Smooth muscle cell of the pulmonary artery (primary cell): Measurements from ENCODE around the gene AHDC1. TPM values are rescaled to one million over a fixed set of nuclear protein-coding genes. Genes with fewer than 3 reads are reported as not detected.

Source experiments
- total RNA-seq: library from RNA; depleted of rRNA; stranded (reverse); fragments of >200 nt; gene quantifications from 2 replicates; pipeline ENCODE4 v1.2.3, GENCODE V29; 2014

The AHDC1 gene, protein sequence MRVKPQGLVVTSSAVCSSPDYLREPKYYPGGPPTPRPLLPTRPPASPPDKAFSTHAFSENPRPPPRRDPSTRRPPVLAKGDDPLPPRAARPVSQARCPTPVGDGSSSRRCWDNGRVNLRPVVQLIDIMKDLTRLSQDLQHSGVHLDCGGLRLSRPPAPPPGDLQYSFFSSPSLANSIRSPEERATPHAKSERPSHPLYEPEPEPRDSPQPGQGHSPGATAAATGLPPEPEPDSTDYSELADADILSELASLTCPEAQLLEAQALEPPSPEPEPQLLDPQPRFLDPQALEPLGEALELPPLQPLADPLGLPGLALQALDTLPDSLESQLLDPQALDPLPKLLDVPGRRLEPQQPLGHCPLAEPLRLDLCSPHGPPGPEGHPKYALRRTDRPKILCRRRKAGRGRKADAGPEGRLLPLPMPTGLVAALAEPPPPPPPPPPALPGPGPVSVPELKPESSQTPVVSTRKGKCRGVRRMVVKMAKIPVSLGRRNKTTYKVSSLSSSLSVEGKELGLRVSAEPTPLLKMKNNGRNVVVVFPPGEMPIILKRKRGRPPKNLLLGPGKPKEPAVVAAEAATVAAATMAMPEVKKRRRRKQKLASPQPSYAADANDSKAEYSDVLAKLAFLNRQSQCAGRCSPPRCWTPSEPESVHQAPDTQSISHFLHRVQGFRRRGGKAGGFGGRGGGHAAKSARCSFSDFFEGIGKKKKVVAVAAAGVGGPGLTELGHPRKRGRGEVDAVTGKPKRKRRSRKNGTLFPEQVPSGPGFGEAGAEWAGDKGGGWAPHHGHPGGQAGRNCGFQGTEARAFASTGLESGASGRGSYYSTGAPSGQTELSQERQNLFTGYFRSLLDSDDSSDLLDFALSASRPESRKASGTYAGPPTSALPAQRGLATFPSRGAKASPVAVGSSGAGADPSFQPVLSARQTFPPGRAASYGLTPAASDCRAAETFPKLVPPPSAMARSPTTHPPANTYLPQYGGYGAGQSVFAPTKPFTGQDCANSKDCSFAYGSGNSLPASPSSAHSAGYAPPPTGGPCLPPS (N-terminal part only)
- 20.2 and 21.6 TPM in 2 replicates for total RNA-seq

DNA sequence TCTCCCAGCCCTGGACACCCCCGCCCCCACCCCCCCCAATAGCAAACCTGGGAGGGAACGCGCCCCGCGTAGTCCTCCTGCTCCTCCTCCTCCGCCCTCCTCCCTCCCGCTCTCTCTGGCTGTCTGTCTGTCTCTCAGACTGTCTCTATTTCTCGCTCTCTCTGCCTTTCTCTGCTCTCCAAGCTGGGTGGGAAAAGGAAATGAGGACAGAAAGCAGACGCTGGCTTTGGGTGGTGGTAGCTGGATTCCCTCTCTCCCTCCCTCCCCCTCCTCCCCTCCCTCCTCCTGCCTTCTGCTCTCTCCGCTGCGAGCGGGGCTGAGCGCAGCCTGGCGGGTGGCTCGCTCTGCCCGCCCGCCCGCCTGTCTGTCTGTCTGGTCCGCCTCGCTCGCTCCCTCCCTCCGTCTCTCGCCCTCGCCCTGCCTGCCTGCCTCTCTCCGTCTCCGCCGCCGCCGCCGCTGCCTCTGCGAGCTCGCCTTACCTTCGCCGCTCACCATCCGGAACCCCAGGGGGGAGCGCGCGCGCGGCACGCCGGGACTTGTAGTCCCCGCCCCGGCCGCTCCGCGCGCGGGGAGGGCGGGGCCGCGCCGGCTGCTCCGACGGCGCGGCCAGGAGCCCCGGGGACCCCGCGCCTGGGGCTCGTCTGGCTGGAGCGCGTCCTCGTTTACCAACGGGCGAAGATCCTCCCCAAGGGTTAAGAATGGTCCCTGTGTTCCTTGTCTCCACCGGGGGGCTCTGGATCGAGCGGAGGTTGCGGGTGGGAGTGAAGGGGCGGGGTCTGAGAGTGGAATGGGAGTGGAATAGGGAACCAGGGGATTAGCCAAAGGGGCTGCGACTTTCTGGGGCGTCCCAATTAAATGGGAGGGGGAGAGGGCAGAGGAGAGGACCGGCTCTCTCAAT, at the start of gene AHDC1:
Gene AHDC1, minus strand, starts transcription at position 464 of the 898 bp plus-strand sequence. CDS start 52,029 bp downstream, outside the sequence.

DNA sequence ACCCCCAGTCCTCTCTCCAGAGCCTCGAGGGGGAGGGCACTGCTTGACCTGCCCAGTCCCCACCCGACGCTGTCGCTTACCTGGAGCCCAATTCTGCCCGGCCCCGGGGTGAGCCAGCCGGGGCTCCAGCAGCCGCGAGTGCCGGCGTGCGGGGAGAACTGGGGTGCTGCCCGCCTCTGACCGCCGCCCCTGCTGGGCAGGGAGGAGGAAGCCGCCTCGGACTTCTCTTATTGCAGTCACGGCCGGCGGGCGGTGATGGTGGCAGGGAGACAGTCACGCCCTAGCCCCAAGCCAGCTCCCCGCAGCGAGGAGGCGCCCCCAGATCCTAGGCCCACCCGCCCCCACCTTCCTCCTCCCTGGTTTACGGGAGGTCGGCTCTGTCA, 31.0 kb upstream of the AHDC1 start, which contains the start of gene FGR:
Gene FGR, minus strand, starts transcription at position 201 of the 383 bp plus-strand sequence. CDS start 11,269 bp downstream, outside the sequence.

DNA sequence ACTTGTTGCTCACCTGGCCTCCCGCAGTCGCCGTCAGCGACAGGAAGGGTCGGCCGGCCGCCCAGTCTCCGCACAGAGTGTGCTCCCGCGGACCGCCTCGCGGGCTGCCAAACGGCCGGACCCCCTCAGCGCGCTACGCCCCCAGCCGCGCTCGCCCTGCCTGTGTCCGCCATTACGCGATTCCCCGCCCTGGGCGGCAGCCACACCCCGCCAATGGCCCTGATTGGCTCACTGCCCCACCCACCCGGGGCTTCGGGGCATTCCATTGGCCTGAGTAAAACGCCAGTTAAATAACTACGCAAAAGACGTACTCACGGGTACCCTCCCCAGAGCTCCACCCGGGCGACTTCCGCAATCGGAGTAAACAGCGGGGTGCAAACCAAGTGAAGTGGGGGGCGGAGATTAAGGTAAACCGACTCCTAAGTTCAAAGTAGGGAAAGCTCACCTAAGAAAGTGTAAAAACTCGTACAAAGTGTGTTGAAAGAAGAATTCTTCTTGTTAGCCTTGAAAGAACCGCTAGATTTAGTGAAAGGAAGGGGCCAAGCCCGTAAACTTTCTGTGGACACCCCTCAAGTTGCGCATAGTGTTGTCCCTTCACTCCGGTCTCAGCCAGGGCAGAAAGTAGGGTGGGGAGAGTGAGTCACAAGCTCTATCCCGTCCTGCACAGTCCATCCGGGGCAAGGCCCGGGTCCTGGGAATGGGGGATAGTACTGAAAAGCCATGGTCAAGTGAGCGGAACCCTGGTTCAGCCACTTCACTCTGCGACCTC, 113.8 kb downstream of the AHDC1 start, which contains the start of gene WASF2:
Gene WASF2, minus strand, starts transcription at position 195 of the 769 bp plus-strand sequence. CDS start 61,277 bp downstream, outside the sequence.

Other genes starting within 250 kb of the AHDC1 start
- 23.5 and 28.3 TPM in 2 replicates for gene MAP3K6, start 237.2 kb downstream of the AHDC1 start, total RNA-seq
- not detected in 2 replicates for gene FCN3, start 229.3 kb downstream of the AHDC1 start, total RNA-seq
- not detected in 2 replicates for gene CD164L2, start 220.8 kb downstream of the AHDC1 start, total RNA-seq
- gene GPR3, start 211.5 kb downstream of the AHDC1 start, total RNA-seq, result 0.20 and 0.50 TPM in 2 replicates
- 42.7 and 48.8 TPM in 2 replicates for gene WASF2, start 114.0 kb downstream of the AHDC1 start, total RNA-seq
- gene FGR, start 31.0 kb upstream of the AHDC1 start, total RNA-seq, result under 0.01 and 0.30 TPM in 2 replicates
- gene IFI6, start 68.0 kb upstream of the AHDC1 start, total RNA-seq, result 31.8 and 37.1 TPM in 2 replicates
- gene FAM76A, start 121.8 kb upstream of the AHDC1 start, total RNA-seq, result 10.2 and 12.9 TPM in 2 replicates
- gene STX12, start 169.1 kb upstream of the AHDC1 start, total RNA-seq, result 51.7 and 80.0 TPM in 2 replicates
- 43.7 and 47.8 TPM in 2 replicates for gene PPP1R8, start 226.6 kb upstream of the AHDC1 start, total RNA-seq